Stimulated activated CD4-positive, alpha-beta T cell treated with anti-CD3 and anti-CD28 coated beads, Interleukin-1b, Interleukin-23, amount 100 ng/mL, for 48 hours (primary cell): Measurements from ENCODE around the gene OSBPL2.

ENCODE experiments used
- DNase-seq: peaks from one replicate; pipeline ENCODE4 v3.0.0-alpha.2; 2020

Gene OSBPL2

DNA sequence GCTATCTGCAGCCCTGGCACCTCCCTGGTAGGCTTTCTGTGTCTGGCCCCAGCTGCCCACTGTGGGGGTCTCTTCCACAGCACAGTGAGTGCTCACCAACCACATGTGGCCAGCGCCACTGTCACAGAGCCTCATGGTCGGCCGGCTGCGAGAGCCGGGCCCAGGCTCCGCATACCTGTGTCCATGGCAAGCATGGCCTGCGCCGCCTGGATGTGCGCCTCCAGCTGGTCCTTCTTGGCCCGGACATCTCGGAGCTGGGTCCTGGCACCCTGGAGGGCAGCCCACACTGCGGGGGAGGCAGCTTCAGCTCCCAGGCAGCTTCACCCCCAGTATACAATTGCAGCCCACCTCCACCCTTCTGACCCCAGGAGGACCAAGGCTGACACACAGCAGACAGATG is 77.5 kb downstream of the OSBPL2 start:
- no peak for DNase-seq

DNA sequence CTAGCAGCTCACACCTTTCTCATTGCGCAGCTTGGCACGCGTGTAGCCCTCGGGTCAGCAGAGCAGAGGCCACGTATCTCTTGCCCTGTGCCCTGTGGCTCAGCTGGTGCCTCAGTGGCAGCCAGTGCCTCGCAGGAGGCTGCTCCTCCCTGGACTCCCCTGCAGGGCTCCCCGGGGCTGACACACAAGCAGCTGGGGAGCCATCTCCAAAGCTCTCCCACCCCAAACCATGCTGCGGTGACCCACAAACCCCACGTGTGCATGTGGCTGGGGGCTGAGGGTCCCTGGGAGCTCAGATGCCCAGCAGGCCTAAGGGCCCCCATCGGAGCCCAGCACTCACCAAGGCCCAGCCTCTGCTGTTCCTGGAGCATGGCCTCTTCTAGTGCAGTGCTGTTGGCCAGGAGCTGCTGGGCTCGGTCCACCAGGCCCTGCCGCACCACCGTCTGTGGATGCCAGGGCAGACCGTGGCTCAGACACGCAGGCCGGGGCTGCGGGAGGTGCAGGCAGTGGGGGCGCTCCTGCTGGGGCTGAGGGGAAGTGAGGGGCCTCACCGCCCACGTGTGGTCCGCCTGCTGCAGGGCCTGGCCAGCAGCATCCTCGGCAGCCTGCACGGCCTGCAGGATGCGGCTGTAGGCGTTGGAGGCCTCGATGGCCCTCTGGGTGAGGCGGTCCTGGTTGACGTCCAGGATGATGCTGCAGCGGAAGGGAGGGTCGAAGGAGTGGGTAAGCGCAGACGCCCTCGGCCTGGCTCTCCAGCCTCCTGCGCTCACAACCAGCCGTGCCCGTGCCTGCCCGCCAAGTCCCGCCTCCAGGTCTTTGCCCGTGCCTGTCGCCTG is 78.2 kb downstream of the OSBPL2 start:
- no peak for DNase-seq

DNA sequence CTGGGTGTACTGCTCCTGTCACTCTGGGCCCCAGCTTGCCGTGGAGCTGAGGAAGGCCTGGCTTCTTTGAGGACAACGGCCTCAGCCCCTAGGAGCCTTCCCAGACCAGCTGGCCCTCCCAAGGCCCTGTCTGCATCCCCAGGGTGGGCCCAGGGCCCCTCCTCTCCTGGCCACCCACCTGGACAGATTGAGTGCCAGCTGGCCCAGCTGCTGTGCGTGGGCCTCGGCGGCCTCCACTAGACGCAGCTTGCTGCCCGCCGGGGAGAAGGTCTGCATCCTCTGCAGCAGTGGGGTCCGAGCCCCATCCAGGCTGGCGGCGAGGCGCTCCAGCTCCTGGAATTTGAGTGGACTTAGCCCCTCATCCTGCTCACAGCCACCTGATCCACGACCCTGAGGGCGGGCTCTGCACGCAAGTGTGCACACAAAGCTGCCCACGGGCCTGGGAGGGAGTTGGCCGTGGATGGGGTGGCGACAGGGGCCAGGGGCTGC is 78.9 kb downstream of the OSBPL2 start:
- no peak for DNase-seq

DNA sequence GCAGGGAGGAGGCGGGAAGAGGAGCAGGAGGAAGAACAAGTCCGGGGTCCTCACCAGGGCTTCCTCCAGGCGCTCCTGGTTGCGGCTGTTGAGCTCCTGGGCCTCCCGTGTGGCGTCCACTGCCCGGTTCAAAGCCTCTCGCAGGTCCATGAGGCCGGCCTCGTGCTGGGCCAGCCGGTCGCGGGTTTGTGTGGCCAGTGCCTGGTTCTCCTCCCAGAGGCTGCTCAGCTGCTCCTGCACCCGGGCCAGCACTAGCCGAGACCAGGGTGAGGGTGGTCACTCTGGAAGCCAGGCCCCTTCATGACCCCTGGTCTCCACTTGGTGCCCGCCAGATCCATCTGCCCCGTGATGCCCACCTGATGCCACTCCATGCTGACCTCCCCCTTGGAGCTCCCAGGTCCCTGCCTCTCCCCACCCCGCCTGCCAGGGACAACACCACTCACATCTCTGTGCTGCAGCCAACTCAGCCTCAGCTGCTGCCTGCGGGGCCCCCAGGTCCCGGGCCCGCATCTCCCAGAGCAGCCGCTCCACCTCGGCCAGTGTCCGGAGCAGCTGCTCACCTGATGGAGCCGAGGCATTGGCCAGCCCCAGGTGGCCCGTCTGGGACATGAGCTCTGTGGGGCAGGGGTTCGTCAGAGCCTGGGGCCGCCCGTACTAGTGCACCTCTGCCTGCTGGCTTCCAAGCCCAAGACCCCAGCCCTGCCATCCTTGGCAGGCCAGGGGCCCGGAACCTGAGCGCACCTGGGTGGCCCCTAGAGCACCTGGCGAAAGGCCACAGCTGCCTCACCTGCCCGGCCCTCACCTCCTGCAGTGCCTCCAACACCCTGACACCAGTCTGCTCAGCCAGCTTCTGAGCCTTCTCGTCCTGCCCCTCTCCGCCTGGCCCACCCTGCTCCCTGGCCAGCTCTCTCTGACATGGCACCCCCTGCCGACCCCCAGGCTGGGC is 80.4 kb downstream of the OSBPL2 start:
- DNase-seq: no peak

DNA sequence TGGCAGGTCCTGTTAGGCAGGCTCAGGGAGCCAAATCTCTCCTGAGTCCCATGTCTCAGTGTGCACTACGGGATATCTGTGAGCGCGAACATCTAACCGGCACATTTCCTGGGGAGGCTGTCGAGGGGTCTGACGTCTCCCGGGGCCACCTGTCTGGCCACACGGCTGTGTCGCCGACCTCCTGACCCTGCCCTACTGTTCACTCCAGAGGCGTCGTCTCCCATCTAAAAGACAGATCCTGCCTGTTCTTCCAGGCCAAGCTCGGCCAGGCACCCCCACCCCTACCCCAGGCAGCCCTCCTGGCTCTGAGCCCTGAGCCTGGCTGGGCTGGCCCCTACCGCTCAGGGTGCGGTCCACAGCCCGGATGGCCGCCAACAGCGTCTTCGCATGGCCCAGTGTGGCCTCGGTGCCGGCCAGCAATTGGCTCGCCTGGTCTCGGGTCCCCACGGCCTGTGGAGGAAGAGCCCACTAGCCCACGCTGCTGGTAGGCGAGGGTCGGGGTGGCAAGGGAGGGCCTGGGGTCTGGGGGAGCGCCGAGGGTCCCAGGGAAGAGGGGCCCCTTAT is 81.1 kb downstream of the OSBPL2 start:
- DNase-seq: no peak

DNA sequence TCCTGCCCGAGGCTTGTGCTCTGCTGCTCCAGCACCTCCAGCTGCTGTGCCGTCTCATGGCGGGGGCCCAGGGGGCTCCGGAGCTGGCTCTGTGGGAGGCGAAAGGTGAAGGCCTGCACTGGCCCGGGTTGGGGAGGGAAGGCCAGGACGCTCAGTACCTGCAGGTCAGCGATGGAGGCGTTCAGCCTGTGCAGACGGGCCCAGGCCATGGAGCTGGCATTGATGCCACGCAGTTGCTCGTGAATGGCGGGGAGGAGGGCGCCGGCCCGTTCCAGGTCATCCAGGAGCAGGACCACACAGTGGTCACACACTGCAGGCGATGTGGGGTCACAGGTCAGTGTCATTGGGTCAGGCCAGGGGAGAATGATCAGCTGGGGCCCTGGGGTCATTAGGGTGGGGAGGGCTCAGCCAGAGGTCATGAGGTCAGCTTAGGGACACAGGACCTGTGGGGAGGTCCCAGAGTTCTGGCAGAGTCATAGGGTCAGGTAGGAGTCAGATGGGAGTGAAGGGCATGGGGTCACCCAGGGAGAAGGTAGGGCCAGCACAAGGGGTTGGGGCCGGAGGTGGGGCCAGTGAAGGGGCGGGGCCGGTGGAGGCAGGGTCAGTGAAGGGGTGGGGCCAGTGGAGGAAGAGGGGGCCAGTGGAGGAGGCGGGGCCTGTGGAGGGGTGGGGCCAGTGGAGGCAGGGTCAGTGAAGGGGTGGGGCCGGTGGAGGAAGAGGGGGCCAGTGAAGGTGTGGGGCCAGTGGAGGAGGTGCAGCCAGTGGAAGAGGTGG is 82.4 kb downstream of the OSBPL2 start:
- DNase-seq: no peak

DNA sequence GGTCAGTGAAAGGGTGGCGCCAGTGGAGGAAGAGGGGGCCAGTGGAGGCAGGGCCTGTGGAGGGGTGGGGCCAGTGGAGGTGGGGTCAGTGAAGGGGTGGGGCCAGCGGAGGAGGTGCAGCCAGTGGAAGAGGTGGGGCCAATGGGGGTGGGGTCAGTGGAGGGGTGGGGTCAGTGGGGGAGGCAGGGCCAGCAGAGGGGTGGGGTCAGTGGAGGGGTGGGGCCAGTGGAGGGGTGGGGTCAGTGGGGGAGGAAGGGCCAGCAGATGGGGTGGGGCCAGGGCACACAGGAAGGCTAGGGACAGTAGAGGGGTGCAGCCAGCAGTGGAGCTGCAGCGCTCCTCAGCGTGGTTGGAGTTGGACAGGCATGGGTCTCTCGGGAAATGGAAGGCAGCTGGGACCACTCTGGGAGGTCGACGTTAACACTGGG is 83.2 kb downstream of the OSBPL2 start:
- DNase-seq: peak; percentile 48

DNA sequence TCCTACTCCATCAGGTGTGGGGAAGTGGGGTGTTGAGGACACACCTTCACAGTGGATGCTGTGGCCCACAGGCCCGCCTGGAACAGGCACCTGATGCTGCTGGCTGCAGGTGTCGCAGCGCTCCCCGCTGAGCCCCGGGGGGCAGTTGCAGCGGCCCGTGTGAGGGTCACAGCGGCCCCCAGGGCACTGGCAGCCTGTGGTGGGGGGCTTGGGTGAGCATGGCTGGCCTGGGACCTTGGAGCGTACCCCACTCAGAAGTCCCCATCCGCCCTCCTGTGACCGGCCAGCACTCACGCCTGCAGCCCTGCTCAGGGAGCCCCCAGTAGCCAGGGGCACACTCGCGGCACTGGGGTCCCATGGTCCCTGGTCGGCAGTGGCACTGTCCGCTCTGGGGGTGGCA is 83.7 kb downstream of the OSBPL2 start:
- DNase-seq: no peak

DNA sequence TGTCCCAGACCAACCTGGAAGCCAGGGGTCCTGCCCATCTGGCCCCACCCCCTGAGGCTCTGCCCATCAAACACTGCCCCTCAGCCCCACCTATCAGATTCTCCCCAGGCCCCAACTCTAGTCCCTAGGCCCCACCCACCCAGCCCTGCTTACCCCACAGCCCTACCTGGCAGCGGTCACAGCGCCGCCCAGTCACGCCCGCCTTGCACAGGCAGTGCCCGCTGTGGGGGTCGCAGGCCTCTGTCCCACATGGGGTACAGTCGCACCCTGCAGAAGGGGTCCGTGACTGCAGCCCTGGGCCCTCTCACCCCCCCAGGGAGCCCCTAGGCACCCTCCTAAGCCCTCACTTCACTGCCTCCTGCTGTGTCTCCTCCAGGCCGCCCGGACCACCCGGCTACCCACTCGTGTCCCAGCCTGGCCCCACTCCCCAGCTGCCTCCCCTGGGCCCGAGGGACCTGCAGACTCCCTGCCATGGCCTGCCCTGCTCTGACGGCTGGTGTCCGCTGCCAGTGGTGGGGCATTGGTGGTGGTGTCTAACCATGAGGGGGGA is 84.2 kb downstream of the OSBPL2 start:
- no peak for DNase-seq

DNA sequence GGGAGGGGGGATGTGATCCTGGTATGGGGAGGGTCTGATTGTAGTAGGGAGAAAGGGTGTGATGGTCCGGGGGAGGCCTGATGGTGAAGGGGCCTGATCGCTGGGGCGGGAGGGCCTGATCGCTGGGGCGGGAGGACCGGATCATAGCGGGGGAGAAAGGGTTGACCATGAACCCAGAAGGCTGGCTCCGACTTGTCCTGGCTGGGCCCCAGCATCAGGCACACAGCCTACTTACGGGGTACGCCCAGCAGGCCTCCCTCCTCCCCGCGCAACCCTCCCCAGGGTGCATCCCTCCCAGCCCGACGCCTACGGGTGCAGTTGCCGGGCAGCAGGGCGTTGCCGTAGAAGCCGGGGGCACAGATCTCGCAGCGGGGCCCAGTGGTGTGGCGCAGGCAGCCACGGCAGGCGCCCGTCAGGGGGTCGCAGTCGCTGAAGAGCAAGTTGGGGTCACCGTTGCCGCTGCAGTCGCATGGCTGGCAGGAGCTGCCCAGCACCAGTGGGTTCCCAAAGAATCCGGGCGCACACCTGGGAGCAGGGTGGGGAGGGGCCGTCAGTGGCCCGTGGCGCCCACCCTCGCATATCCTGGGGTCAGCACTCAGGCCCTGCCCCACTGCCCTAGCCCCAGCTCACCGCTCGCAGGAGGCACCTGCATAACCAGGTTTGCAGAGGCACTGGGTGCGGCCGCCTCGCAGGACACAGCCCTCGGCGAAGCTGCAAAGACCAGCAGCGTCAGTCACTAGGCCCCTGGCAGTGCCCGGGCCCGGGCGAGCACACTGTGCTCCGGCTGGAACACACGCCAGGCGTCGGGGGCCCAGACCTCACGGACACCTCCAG is 85.0 kb downstream of the OSBPL2 start:
- no peak for DNase-seq

DNA sequence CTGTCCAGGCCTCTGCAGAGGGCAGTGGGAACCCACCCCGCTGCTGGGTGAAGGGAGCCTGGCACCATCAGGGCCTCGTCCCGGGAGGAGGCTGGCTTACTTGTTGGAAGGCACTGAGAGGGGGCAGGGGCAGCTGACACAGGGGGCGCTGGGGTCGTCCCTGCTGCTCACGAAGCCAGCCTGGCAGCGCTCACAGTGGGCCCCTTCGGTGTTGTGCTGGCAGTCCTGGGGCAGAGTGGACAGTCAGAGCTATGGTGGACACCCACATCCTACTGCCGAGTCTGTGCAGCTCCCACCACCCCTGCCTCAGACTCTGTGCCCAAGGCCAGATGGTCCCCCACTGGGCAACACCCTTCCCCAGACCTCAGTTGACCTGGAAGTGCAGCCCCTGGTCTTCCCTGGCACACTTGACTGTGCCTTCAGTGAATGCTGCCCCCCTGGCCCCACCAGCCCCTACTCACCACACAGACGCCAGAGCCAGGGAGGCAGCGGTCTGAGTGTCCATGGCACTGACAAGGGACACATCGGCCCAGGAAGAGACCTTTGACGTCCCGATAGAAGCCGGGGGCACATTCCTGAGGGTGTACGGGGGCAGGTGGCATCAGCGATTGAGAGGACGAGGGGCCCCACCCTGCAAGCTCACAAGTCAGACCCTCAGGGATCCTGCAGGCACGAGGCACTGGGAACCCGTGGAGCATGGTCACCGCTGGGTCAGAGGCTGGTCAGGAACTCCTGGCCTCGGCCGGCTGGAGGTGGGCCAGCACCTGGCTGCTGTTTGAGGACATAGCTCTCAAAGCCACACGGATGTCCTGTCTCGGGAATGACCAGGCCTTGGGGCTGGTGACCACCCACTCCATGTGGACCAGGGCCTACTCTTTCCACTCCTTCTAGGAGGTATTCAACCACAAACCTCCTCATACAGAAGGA is 85.9 kb downstream of the OSBPL2 start:
- no peak for DNase-seq

DNA sequence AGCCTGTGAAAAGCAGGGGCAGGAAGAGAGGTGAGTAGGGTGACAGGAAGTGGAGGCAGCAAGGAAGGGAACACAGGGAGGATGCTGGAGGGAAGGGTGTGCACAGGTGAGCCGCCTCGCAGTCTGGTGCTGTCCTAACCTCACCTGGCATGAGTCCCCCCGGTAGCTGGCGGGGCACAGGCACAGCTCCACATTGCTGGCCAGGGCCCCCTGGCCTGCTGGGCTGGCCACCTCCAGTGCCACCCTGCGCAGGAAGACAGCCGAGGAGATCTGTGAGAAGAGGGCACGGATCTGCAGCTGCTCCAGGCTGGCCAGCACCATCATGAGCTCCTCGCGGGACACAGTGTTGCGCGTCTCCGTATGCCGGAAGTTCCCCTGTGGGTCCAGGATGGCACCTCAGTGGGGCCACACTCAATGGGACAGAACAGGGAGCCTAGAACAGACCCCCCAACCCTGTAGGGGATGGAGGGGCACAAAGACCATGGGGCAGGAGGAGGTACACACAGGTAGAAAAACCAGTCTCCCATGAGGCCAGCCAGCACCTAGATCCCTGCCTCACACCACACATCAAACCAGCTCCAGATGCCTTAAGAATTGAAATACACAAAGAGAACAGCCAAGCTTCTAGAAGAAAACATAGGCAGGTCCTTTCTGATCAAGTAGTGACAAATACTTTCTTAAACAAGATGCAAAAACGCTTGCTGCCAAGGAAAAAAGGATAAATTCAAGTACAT is 87.0 kb downstream of the OSBPL2 start:
- DNase-seq: no peak

DNA sequence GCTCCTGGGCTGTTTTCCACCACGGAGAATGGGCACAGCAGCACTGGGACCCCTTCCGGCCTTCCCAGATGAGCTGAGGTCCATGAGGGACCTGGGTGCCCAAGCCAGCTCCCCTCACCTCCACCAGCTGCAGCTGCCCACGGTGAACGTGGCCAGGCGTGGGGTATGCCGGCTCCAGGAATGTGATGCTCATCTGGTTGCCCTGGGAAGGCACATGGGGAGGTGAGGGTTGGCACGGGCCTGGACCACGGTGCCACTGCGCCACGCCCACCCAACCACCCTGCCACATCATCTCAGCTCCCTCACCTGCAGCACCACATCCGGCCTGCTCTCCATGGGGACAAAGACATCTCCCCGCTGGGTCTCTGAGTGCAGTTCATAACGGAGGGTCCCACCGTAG is 88.2 kb downstream of the OSBPL2 start:
- DNase-seq: no peak

DNA sequence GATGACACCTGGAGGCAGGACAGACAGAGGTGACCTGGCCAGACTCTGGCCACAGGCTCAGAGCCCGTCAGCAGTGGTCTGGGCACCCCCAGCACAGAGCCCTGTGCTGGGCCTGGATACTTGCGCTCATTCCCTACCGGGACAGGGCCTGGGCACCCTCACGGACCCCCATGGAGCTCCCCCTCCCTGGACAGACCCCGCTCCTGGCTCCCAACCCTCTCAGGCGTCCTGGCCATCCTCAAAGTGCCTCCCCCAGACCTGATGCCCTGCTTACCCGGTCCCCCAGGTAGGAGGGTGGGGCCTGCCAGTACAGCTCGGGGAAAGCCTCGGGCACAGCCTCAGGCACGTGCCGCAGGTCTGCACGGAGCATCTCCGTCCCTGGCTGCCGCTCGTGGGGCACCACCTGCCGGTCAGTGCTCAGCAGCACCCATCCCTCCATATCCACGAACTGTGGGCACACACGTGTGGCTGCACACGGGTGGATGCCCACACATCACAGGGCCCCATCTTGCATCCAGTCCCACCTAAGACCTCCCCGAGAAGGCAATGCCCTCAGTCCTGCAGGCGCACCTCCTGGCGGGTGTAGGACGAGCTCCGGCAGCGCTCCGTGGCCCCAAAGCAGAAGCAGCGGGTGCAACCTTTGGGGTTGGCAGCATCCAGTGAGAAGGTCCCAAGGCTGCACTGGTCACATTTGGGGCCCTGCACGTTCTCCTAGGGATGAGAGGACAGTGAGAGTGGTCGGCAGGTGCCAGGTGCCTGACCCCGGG is 88.8 kb downstream of the OSBPL2 start:
- no peak for DNase-seq

DNA sequence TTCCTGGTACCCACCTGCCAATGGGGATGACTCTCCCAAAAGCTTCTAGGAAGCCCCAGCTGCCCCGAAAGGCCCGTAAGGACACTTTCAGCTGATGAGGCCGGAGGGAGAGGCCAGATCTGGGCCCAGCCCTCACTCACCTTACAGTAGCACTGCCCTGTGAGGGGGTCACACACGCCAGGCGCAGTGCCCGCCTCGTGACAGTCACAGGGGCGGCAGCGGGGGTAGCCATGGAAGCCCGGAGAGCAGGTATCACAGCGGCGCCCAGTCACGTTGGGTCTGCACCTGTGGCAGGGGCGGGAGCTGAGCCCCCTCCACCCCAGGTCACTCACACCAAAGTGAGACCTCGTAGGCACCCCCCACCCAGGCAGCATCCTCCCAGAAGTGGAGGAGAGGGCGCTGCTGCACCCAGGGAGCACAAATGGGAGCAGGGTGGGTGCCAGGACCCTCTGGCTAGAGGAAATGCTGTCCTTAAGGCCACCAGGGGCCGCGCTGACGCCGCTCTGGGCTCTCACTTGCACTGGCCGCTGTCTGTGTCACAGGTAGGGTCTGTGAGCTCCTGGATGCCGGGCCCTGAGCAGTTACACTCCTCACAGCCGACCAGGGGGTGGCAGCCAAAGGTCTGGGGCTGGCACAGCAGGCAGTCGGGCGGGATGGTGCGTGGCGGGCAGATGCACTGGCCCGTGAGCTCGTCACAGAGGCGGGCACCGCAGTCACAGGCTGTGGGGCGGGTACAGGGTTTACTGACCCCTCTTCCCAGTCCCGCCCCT is 89.6 kb downstream of the OSBPL2 start:
- no peak for DNase-seq

DNA sequence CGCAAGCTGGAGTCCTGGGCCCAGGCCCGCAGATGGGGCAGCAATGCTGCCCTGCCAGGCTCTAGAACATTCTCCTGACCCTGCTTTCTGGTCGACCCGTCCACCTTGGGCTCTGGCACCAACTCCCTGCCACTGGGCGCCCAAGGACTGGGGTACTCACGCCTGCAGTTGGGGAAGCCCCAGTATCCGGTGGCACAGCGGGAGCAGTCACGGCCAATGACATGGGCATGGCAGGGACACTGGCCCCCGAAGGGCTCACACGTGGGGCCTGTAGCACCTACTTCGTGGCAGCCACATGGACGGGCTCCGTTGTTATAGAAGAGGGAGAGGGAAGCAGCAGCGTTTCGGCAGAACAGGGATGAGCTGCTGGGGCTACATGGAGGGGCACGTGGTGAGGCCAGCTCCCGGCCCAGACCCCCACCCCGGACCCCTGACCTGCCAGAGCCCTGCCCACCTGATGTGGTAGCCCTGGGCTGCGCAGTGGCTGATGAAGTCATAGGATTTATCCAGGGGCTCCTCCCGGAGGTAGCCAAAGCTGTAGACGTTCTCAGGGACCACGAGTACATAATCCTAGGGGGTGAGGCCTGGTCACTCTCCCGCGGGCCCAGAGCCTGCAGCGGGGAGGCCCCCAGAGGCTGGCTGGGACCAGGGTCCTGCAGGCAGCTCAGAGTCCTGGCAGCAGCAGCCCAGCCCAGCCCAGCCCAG is 90.5 kb downstream of the OSBPL2 start:
- DNase-seq: no peak
